Stomach (tissue), 9 donors: ENCODE measurements around the gene CD300A. TPM values are rescaled to one million over a fixed set of nuclear protein-coding genes. Genes with fewer than 3 reads are reported as not detected.

Experiments
- DNase-seq, 2 donors: peaks; one replicate each; pipeline versions ENCODE4 v3.0.0 to v3.0.0-alpha.2; 2013 to 2019
- H3K27ac ChIP-seq, 5 donors: fragments of 200-600 bp in 4 of 5; sonication (generic) in 4 of 5; one replicate each; pipeline ENCODE4 v1.5.1; 2013 to 2019; ENCODE audit warnings: mild to moderate bottlenecking in 1 of 5, moderate library complexity in 1 of 5
- H3K27me3 ChIP-seq, 3 donors: fragments of 200-600 bp; sonication (generic); one replicate each; pipeline ENCODE4 v1.5.1; 2017 to 2019; ENCODE audit warnings: mixed run types in 1 of 3
- H3K36me3 ChIP-seq, 4 donors: fragments of 200-600 bp; sonication (generic); 1 replicate in 3 of 4; 2 replicates in 1 of 4; pipeline ENCODE4 v1.5.1; 2016 to 2019
- H3K4me1 ChIP-seq, 4 donors: fragments of 200-600 bp; sonication (generic); one replicate each; pipeline ENCODE4 v1.5.1; 2016 to 2019
- H3K4me3 ChIP-seq, 4 donors: fragments of 200-600 bp; sonication (generic) in 3 of 4; one replicate each; pipeline ENCODE4 v1.5.1; 2016 to 2019; ENCODE audit warnings: mild to moderate bottlenecking in 1 of 4
- H3K9me3 ChIP-seq, 4 donors: fragments of 200-600 bp; sonication (generic); one replicate each; pipeline ENCODE4 v1.5.1; 2016 to 2019
- CTCF ChIP-seq, 7 experiments: fragments of 450-650 bp in 4 of 7; fragments of 200-600 bp in 3 of 7; sonication (generic) in 3 of 7; IDR thresholded peaks; one replicate each; pipeline ENCODE4 v1.5.1; 2016 to 2019; ENCODE audit warnings: antibody characterized with exemption in 7 of 7, control low read depth in 2 of 7, mild to moderate bottlenecking in 1 of 7
- EP300 ChIP-seq: sonication (generic); formaldehyde crosslinking; IDR thresholded peaks from one replicate; pipeline ENCODE4 v1.6.1; 2017; ENCODE audit warnings: antibody characterized with exemption
- POLR2A ChIP-seq, 4 donors: fragments of 450-650 bp; IDR thresholded peaks; one replicate each; pipeline ENCODE4 v1.6.1; 2016; ENCODE audit warnings: antibody characterized with exemption in 4 of 4, control low read depth in 2 of 4, mild to moderate bottlenecking in 1 of 4, moderate library complexity in 1 of 4
- POLR2AphosphoS5 ChIP-seq, 3 donors: sonication (generic); formaldehyde crosslinking; IDR thresholded peaks; one replicate each; pipeline ENCODE4 v1.6.1; 2016; ENCODE audit warnings: antibody characterized with exemption in 3 of 3
- WGBS, 5 donors: extraction: QIAGEN DNeasy Blood & Tissue Kit in 3 of 5; methylation state at CpG; one replicate each; pipeline versions ENCODE4 v1.1.5 to v1.1.7; 2013 to 2018; 5-methylcytosine and 5-hydroxymethylcytosine counted together
- intact Hi-C: fragments of 100-400 bp; cut with DNase I; formaldehyde crosslinking; loops from one replicate; pipeline ENCODE4 v1.15.1; 2023; ENCODE audit warnings: low total_unique reads
- polyA plus RNA-seq, 3 donors: library from polyadenylated mRNA; stranded (reverse); fragments of 200-250 nt; gene quantifications; one replicate each; pipeline ENCODE4 v1.2.3, GENCODE V29; 2013
- total RNA-seq, 5 donors: library from RNA; depleted of rRNA; stranded (reverse); fragments of >200 nt; gene quantifications; one replicate each; pipeline versions ENCODE4 v1.1.0 to v1.2.3, GENCODE V29; 2014 to 2016
- donor health status: healthy with polysubstance abuse.
- donor health status: Bipolar disorder and iron deficiency.
- donor health status: healthy.

The CD300A gene
- total and polyA plus RNA-seq, 8 donors = 1.8 to 8.0 (median 3.9) TPM; not detected in 2

DNA sequence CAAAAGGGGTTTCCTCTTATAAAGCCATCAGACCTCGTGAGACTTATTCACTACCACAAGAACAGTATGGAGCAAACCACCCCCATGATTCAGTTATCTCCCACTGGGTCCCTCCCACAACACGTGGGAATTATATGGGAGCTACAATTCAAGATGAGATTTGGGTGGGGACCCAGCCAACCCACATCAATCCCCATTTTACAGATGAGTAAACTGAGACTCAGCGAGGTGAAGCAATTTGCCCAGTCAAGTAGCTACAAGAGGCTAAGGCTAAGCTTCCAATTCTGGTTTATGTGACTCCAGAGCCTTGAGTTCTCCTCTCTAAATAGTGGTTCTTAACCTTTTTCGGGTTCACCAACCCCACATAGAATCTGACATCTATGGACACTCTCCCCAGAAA is 8.8 kb downstream of the CD300A start:
- intact Hi-C loops = no loop called here
- H3K27me3 ChIP-seq = peaks cover 0 to 39% (median 0%) of the 10 kb centered on the region in 3 donors
- H3K9me3 ChIP-seq = peaks cover 0 to 15% (median 9%) of the 10 kb centered on the region in 4 donors
- peaks cover 0 to 25% (median 0%) of the 10 kb centered on the region in 4 donors for H3K4me1 ChIP-seq
- no peak for DNase-seq
- TF ChIP-seq CTCF (IDR thresholded peaks at IDR 0.05) = no peak
- no peak for TF ChIP-seq EP300
- no peak for TF ChIP-seq POLR2A (IDR thresholded peaks at IDR 0.05)
- no peak for TF ChIP-seq POLR2AphosphoS5 (IDR thresholded peaks at IDR 0.05)
- WGBS, 5 donors = 82 to 92% (median 88%) methylated on average over 4 of the region's 4 CpGs
- no peak overlapping the region for H3K4me3 ChIP-seq
- no peak overlapping the region for H3K27ac ChIP-seq
- H3K36me3 ChIP-seq = peaks cover 0 to 10% (median 0%) of the 10 kb centered on the region in 4 donors

DNA sequence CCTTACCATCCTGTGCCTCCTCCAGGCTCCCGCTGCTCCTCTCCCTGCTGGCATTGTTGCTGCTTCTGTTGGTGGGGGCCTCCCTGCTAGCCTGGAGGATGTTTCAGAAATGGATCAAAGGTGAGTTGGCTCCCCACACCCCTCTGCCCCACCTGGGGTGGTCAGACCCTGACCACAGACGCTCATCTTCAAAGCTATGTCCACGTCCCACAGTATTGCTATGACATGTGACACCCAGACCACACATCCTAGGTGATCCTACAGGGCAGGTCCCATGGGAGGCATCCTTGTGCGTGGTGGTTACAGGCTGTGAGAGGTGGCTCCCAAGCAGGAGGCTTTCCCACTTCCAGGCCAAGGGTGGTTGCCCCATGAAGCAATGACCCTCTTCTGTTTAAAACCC is 11.0 kb downstream of the CD300A start:
- DNase-seq = no peak
- H3K9me3 ChIP-seq = peaks cover 0 to 15% (median 9%) of the 10 kb centered on the region in 4 donors
- 80 to 95% (median 81%) methylated on average over 3 to 4 of the region's 4 CpGs for WGBS, 5 donors
- H3K4me3 ChIP-seq = no peak overlapping the region
- intact Hi-C loops = no loop called here
- H3K36me3 ChIP-seq = peaks cover 0 to 21% (median 0%) of the 10 kb centered on the region in 4 donors
- H3K27me3 ChIP-seq = peaks cover 0 to 33% (median 0%) of the 10 kb centered on the region in 3 donors
- H3K27ac ChIP-seq = peak overlapping the region in 1 of 5 donors; percentile 68
- TF ChIP-seq POLR2A (IDR thresholded peaks at IDR 0.05) = no peak
- TF ChIP-seq EP300 = no peak
- TF ChIP-seq CTCF (IDR thresholded peaks at IDR 0.05) = no peak
- TF ChIP-seq POLR2AphosphoS5 (IDR thresholded peaks at IDR 0.05) = no peak
- H3K4me1 ChIP-seq = peaks cover 0 to 25% (median 0%) of the 10 kb centered on the region in 4 donors

DNA sequence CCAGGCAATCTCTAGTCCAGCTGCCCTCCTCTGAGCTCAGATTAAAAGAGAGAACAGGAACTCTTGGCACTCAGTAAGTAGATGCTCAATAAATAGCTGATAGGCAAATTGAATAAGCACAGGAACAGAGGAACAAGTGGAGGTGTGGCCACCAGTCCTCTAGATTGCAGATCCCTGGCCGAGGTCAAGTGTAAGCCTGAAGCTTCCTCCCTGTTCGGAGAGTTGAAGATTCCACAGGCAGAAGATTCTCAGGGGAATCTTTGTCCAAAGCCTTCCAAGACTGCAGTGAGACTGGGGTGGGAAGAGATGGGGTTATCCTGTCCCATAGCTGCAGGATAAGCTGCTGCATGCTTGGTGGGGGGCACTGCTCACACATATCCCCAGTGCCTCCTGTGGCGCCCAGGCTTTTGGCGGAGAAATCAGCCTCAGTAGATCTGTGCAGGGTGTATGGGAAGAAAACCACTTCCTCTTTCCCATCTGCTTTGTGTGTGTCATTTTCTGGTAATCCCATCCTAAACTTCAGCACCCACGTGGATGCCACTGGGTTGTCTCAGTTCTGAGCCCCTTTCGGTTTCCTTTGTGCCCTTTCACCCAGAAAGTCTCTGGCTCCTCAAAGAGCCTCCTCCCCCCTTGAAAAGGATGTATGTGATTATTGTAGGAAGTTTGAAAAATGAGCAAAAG is 12.1 kb downstream of the CD300A start:
- TF ChIP-seq POLR2A (IDR thresholded peaks at IDR 0.05) (no peak), CTCF (IDR thresholded peaks at IDR 0.05) (no peak), EP300 (no peak), POLR2AphosphoS5 (IDR thresholded peaks at IDR 0.05) (no peak)
- DNase-seq = peak in 1 of 2 donors; percentile 57
- Histone ChIP-seq H3K27me3 (peaks cover 0 to 34% (median 0%) of the 10 kb centered on the region in 3 donors), H3K9me3 (peaks cover 0 to 15% (median 9%) of the 10 kb centered on the region in 4 donors), H3K4me1 (peaks cover 0 to 25% (median 0%) of the 10 kb centered on the region in 4 donors), H3K27ac (peak overlapping the region in 3 of 5 donors; percentile 13 to 68 (median 54)), H3K36me3 (peaks cover 0 to 21% (median 0%) of the 10 kb centered on the region in 4 donors), H3K4me3 (no peak overlapping the region)
- 47 to 57% (median 55%) methylated on average over 6 of the region's 6 CpGs for WGBS, 5 donors
- intact Hi-C loops = no loop called here

DNA sequence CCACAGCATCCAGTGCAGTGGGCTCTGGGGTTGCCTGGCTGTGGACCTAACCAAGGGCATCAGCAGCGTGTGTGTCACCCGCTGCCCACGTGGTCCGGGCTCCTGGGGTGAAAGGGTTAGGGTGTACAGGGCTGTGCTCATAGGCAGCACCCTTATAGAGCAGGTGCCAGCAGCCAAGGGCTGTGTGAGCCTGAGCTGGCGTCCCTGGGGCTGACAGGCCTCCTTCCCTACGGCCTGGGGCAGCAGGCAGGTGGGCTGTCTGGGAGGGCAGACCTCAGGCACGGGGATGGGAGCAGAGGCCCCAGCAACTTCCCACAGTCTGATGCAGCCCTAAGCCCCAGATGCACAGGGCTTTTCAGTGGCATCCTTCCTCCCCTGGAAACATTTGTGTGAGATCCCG is 13.9 kb downstream of the CD300A start:
- H3K4me1 ChIP-seq = peaks cover 0 to 25% (median 0%) of the 10 kb centered on the region in 4 donors
- H3K27me3 ChIP-seq = peaks cover 0 to 31% (median 0%) of the 10 kb centered on the region in 3 donors
- no peak for TF ChIP-seq POLR2A (IDR thresholded peaks at IDR 0.05)
- TF ChIP-seq EP300 = no peak
- no peak for TF ChIP-seq POLR2AphosphoS5 (IDR thresholded peaks at IDR 0.05)
- TF ChIP-seq CTCF (IDR thresholded peaks at IDR 0.05) = no peak
- intact Hi-C loops = no loop called here
- 46 to 84% (median 74%) methylated on average over 3 to 8 of the region's 8 CpGs for WGBS, 5 donors
- H3K36me3 ChIP-seq = peaks cover 0 to 15% (median 0%) of the 10 kb centered on the region in 4 donors
- no peak overlapping the region for H3K4me3 ChIP-seq
- H3K27ac ChIP-seq = no peak overlapping the region
- peaks cover 0 to 13% (median 8%) of the 10 kb centered on the region in 4 donors for H3K9me3 ChIP-seq
- no peak for DNase-seq
